Cardiac fibroblast (primary cell): Measurements from ENCODE around the gene WNK2.

Experiments
- DNase-seq, 2 donors: peaks; one replicate each; pipeline versions ENCODE4 v3.0.0 to v3.0.0-alpha.2; 2010; ENCODE audit warnings: low read depth in 2 of 2
- H3K4me3 ChIP-seq, 2 donors: replicated peaks in 1 of 2; 1 replicate in 1 of 2; 2 replicates in 1 of 2; pipeline ENCODE4 v1.5.1; 2011; ENCODE audit warnings: low read depth in 2 of 2, low read length in 2 of 2, mild to moderate bottlenecking in 2 of 2, moderate library complexity in 1 of 2
- TF ChIP-seq, protein P1 (sequence below): IDR thresholded peaks from one replicate; pipeline ENCODE4 v1.5.1; 2011; ENCODE audit warnings: low read depth, mild to moderate bottlenecking, low read length, inconsistent platforms

The WNK2 gene

DNA sequence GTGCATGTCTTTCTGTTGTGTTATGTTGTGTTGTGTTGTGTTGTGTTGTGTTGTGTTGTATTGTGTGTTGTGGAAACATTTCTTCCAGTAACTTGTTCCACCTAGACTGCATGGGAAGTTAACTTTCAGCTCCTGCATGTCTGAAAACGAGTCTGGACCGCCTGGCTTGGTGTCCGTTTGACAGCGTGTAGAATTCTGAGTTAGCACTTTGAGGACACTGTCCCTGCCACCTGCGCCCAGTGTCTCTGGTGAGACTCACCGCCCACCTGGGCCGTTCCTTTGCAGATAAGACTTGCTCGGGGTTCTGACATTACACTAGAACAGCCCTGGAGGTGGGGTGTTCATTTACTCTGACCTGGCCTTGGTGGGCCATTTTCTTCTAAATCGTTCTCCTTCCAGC is 42.0 kb downstream of the WNK2 start:
- H3K4me3 ChIP-seq = no peak overlapping the region
- TF ChIP-seq, protein P1, sequence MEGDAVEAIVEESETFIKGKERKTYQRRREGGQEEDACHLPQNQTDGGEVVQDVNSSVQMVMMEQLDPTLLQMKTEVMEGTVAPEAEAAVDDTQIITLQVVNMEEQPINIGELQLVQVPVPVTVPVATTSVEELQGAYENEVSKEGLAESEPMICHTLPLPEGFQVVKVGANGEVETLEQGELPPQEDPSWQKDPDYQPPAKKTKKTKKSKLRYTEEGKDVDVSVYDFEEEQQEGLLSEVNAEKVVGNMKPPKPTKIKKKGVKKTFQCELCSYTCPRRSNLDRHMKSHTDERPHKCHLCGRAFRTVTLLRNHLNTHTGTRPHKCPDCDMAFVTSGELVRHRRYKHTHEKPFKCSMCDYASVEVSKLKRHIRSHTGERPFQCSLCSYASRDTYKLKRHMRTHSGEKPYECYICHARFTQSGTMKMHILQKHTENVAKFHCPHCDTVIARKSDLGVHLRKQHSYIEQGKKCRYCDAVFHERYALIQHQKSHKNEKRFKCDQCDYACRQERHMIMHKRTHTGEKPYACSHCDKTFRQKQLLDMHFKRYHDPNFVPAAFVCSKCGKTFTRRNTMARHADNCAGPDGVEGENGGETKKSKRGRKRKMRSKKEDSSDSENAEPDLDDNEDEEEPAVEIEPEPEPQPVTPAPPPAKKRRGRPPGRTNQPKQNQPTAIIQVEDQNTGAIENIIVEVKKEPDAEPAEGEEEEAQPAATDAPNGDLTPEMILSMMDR = no peak
- no peak for DNase-seq

DNA sequence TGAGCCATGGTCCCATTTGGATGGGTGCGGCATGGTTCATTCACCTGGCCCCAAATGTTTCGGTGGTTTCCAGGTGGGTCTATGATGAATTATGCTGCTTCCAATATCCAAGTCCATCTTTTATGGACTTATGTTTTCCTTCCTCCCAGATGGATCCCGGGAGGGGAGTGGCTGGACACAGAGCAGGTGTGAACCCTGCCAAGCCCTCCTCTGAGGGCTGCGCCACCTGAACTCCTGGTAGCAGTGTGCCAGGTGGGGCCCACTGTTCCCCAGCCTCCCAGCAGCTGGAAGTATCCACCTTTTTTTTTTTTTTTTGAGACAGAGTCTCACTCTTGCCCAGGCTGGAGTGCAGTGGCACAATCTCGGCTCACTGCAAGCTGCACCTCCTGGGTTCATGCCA is 42.9 kb downstream of the WNK2 start:
- TF ChIP-seq, protein P1 = no peak

DNA sequence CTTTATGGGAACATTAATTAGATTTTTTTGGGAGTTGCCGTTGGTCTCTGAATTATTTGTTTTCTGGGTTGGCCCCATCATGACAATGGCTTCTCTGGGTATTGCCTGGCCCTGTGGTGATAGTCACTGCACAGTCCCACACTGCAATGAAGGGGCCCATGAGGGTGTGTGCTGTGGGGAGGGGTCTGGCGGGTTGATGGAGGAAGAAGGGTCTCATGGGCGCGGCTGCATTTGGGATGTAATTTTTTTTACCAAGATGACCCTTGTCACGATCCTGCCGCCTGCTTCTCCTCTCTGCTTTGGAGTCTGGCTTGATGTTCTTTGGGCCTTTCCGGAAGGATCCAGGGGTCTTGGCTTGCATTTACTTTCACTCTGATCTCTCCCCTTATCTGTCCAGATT is 44.1 kb downstream of the WNK2 start:
- no peak overlapping the region for H3K4me3 ChIP-seq
- DNase-seq = no peak
- TF ChIP-seq, protein P1 = no peak

More for the DNA sequence above, 42.9 kb downstream of the WNK2 start:
- no peak for DNase-seq
- H3K4me3 ChIP-seq = no peak overlapping the region

DNA sequence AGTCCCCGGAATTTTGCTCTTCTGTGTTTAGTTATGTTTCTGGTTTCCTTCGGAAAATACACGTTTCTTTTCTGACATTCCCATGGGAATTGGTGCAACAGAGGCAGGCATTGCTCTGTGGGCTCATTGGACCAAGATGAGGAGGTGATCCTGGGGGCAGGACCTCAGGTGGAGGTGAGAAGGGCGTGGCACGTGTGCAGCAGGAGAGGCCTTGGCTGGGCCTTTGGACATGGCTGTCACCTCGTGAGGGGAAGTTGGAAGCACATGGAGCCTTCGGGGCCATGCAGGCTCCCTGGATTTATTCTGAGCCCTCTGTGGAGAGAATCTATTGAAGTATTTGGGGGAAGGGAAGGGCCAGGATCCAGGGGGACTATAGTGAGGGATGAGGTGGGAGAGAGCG is 44.5 kb downstream of the WNK2 start:
- no peak overlapping the region for H3K4me3 ChIP-seq
- TF ChIP-seq, protein P1 = no peak
- DNase-seq = no peak

DNA sequence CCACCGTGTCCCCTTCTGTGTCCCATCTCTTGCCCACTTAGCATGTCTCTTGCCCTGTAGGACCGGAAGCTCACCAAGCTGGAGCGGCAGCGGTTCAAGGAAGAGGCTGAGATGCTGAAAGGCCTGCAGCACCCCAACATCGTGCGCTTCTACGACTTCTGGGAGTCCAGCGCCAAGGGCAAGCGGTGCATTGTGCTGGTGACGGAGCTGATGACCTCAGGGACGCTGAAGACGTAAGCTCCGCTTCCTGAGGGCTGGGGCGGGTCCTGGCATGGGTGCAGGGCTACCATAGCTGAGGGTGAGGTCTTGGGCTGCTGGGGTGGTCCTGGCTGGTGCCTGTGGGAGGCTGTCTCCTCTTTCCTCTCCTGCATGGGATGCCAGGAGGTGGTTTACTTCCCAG is 45.7 kb downstream of the WNK2 start:
- no peak overlapping the region for H3K4me3 ChIP-seq
- DNase-seq = no peak
- TF ChIP-seq, protein P1 = no peak

DNA sequence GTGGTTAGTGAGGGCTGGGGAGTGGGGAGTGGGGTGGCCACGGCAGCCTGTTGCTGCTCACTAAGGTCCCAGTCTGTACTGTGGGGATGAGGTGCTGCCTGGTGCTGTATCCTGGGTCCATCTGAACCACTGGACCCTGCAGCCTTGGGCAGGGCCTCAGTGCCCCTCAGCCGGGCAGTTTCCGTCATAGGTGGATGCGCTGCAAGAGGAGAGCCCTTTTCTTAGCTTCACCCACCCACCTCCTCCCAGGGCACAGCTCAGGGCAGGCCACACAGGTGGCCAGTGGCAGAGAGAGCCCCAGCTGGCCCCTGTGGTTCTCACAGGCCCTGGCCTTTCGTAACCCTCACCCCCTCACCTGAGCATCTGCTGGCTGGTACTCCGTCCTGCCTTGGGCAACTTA is 46.2 kb downstream of the WNK2 start:
- TF ChIP-seq, protein P1 = no peak
- DNase-seq = no peak
- H3K4me3 ChIP-seq = no peak overlapping the region

DNA sequence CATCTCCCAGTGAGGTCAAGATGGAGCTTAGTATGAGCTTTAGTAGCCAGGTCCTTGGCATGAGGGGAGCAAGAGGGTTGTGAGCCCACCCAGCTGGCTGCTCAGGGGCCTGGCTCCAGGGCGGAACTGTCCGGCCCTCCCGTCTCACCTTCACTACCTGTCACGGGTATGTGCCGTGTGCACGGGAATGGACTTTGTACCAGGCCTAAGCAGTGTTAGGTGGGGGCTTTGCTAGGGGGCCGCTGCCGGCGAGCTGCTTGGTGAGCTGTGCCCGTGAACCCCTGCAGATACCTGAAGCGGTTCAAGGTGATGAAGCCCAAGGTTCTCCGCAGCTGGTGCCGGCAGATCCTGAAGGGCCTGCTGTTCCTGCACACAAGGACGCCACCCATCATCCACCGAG is 46.7 kb downstream of the WNK2 start:
- H3K4me3 ChIP-seq = no peak overlapping the region
- no peak for DNase-seq
- TF ChIP-seq, protein P1 = no peak
